ENCODE data around the gene RBFOX2.

DNA sequence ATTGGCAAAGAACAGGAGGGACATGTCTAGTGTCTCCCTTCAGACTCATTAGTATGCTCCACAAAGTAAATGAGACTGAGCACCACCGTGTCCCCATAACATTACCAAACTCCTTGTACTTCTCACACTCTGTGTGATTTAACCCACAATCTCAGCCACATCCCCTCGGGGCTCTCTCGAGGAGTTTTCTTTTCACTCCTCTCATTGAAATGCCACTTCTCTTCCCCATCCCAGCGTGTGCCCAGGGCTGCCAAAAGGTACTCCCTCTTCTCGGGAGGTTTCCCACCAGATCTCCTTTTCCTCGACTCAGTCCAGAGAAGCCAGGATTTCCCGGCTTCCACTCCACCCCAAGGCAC is 1.1 kb downstream of the RBFOX2 start:
- TF ChIP-seq, protein P1, sequence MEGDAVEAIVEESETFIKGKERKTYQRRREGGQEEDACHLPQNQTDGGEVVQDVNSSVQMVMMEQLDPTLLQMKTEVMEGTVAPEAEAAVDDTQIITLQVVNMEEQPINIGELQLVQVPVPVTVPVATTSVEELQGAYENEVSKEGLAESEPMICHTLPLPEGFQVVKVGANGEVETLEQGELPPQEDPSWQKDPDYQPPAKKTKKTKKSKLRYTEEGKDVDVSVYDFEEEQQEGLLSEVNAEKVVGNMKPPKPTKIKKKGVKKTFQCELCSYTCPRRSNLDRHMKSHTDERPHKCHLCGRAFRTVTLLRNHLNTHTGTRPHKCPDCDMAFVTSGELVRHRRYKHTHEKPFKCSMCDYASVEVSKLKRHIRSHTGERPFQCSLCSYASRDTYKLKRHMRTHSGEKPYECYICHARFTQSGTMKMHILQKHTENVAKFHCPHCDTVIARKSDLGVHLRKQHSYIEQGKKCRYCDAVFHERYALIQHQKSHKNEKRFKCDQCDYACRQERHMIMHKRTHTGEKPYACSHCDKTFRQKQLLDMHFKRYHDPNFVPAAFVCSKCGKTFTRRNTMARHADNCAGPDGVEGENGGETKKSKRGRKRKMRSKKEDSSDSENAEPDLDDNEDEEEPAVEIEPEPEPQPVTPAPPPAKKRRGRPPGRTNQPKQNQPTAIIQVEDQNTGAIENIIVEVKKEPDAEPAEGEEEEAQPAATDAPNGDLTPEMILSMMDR (IDR thresholded peaks at IDR 0.05; ENCODE audit: low read depth, low read length), result no peak
- no peak for TF ChIP-seq EZH2phosphoT487 (IDR thresholded peaks at IDR 0.05; ENCODE audit: low read depth)

Measured in OCI-LY3 (cell line).